Ishikawa (cell line): ENCODE data around the gene TFG.

ENCODE experiments used
- CEBPB ChIP-seq: IDR thresholded peaks from 2 replicates; pipeline ENCODE4 v1.6.1; 2012
- CREB1 ChIP-seq: IDR thresholded peaks from 2 replicates; pipeline ENCODE4 v1.6.1; 2012; ENCODE audit warnings: low read depth
- EGR1 ChIP-seq: IDR thresholded peaks from 2 replicates; pipeline ENCODE4 v1.6.1; 2012
- EP300 ChIP-seq: IDR thresholded peaks from 2 replicates; pipeline ENCODE4 v1.6.1; 2012; ENCODE audit warnings: borderline replicate concordance
- FOXM1 ChIP-seq: IDR thresholded peaks from 2 replicates; pipeline ENCODE4 v1.6.1; 2012; ENCODE audit warnings: low read depth, borderline replicate concordance
- MAX ChIP-seq: IDR thresholded peaks from 2 replicates; pipeline ENCODE4 v1.6.1; 2012
- NFIC ChIP-seq: IDR thresholded peaks from 2 replicates; pipeline ENCODE4 v1.6.1; 2012
- RAD21 ChIP-seq: IDR thresholded peaks from 2 replicates; pipeline ENCODE4 v1.6.1; 2012; ENCODE audit warnings: low read depth
- REST ChIP-seq: IDR thresholded peaks from 2 replicates; pipeline ENCODE4 v1.6.1; 2012; ENCODE audit warnings: low read depth, mild to moderate bottlenecking
- TAF1 ChIP-seq: IDR thresholded peaks from 2 replicates; pipeline ENCODE4 v1.6.1; 2012; ENCODE audit warnings: low read depth, mild to moderate bottlenecking
- TCF12 ChIP-seq: IDR thresholded peaks from 2 replicates; pipeline ENCODE4 v1.6.1; 2012; ENCODE audit warnings: low read depth
- TEAD4 ChIP-seq: IDR thresholded peaks from 2 replicates; pipeline ENCODE4 v1.6.1; 2012
- YY1 ChIP-seq: IDR thresholded peaks from 2 replicates; pipeline ENCODE4 v1.6.1; 2012; ENCODE audit warnings: low read depth
- ZBTB7A ChIP-seq: IDR thresholded peaks from 2 replicates; pipeline ENCODE4 v1.6.1; 2012; ENCODE audit warnings: low read depth

- TF ChIP-seq CEBPB (no peak), MAX (no peak), TCF12 (no peak), REST (no peak), TAF1 (no peak), RAD21 (no peak), CREB1 (no peak), FOXM1 (no peak), YY1 (no peak), EP300 (no peak), EGR1 (no peak), TEAD4 (no peak), ZBTB7A (no peak), NFIC (no peak)
These were observed 678 bp upstream of the TFG start for GRCh38 chr3:100708644-100708988.
